ENCODE measurements around the gene APBB2.
A peak's percentile ranks its signal among the peaks of the same experiment; 100 is the strongest.

APBB2 gene

DNA sequence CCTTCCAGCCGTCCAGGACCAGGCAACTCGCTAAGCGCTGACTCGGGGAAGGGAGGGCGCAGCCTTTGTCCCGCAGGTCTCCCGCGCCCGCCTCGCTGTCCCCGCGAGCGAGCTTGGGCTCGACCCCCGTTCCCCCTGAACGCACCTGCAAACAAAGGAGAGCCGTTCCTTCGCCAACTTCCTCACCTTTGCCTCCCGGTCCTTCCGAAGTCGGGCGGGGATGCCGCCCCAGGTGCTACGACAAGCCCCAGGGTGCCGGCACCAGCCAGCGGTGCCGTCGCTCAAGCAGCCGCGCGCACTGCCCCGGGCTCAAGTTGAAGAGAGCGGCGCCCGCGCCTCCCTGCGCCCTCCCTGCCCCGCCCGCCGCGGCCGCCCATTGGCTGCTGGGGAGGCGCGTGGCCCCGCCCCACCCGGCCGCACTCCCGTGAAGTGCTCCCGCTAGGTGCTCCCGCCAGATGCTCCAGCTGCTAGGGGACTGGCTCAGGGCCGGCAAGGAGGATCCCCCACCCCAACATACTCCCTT, 357.4 kb downstream of the APBB2 start:
- peak in 1 of 2 experiments; percentile 24 for DNase-seq (ENCODE audit: low read depth in 2 of 2)

- DNase-seq (ENCODE audit: low read depth in 2 of 2): no peak
These were observed 358.0 kb downstream of the APBB2 start for GRCh38 chr4:40856277-40856839.

- DNase-seq (ENCODE audit: low read depth in 2 of 2): no peak
These were observed 363.8 kb downstream of the APBB2 start for GRCh38 chr4:40850496-40850895.

DNA sequence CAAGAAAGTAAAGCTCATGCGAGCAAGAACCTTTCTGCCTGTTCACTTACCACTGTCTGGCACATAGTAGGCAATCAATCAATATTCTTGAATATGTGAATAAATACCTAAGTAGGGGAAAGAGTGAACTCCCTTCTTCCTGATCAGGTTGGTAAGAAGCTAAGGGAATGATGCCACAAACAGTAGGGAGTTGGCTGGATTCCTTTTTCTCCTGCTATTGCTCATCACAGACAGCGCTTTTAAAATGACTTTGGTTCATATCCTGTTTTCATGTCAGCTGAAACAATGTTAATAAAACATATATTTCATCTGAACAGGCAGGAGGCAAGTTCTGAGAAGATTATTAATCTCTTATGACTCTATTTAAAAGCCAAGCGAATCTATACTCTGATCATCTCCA, 365.4 kb downstream of the APBB2 start:
- DNase-seq (ENCODE audit: low read depth in 2 of 2): no peak

DNA sequence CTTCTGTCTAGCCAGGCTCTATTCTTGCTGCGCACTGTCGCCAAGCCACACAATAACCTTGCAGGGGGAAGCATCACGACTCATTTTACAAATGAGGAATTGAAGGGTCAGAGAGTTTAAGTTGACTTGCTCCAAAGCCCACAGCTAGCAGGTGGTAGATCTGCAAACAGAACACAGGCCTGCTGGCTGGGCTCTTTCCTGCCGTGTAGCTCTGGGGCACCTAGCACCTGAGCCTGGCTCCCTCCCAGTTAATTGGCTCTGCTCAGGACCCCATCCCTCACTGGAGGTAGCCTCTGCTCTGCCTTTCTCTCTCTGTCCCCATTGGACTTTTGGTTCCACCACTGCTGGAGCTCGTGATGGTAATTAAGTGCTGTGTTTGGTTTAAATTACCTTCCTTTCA, 366.1 kb downstream of the APBB2 start:
- DNase-seq (ENCODE audit: low read depth in 2 of 2): no peak

DNA sequence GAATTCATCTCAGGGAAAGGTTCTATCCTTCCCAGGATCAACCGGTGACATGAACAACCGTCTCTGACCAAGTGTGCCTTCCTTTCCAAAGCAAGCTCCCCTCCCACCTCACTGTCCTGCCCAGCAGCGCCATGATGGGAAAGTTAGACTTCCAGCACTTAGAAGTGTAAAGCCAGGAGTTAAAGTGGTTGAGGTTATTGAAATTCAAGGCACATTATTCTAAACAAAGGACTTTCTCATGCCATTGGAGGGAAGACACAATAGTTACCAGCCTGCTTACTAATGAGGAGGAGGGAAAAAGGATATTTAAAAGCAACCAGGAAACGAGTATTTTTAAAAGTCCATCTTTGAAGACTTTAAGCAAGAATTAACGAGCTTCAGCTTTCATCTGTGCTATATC, 367.8 kb downstream of the APBB2 start:
- no peak for DNase-seq (ENCODE audit: low read depth in 2 of 2)

- no peak for DNase-seq (ENCODE audit: low read depth in 2 of 2)
These were observed 369.0 kb downstream of the APBB2 start for GRCh38 chr4:40845154-40845835.

- no peak for DNase-seq (ENCODE audit: low read depth in 2 of 2)
These were observed 370.1 kb downstream of the APBB2 start for GRCh38 chr4:40844261-40844660.

DNA sequence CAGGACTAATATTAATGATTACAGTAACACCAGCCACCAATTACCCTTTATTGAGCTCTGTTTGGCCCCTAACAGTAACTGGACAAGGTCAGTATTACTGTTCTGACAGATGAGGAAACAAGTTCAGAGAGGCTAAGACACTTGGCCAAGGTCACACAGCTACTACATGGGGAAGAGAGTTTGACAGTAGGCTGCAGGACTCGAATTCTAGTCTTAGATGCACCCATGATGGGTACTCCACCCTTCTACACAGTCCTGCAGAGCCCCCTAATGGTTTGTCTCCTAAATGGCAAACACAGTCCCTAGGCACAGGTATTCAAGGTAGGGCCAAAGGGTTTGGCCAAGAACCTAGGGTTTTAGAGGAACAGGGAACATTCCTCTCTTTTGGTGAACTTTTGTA, 370.6 kb downstream of the APBB2 start:
- DNase-seq (ENCODE audit: low read depth in 2 of 2): no peak

GRCh38 chr4:40842725-40843423, 371.5 kb downstream of the APBB2 start:
- DNase-seq (ENCODE audit: low read depth in 2 of 2): no peak

GRCh38 chr4:40842318-40842717, 372.0 kb downstream of the APBB2 start:
- DNase-seq (ENCODE audit: low read depth in 2 of 2): no peak

DNA sequence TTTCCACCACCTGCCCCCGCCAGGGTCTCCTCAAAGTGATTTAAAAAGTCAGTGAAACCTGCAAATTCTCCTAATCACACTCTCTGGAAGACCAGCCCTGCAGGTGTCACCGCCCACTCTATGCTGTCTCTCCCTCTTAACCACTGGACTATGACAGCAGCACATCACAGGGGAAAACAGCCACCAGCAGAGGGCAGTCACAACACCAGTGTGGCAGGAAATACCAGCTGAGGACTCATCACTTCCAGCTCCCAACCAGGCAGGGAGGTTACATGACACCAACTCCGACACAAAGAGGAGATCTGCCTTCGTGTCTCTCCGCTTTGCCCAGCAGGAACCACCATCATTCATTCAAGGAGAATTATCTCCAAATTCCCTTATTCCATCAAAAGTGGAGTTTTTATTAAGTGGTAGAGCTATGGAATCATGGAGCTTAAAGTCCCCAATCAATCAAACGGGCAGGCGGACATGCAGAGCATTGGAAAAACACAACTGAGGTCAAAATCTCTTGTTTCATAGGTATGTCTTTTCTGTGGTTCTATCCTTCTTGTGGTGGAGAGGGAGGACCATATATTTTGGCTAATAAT, 373.3 kb downstream of the APBB2 start:
- DNase-seq (ENCODE audit: low read depth in 2 of 2): peak; percentile 40 to 49

DNA sequence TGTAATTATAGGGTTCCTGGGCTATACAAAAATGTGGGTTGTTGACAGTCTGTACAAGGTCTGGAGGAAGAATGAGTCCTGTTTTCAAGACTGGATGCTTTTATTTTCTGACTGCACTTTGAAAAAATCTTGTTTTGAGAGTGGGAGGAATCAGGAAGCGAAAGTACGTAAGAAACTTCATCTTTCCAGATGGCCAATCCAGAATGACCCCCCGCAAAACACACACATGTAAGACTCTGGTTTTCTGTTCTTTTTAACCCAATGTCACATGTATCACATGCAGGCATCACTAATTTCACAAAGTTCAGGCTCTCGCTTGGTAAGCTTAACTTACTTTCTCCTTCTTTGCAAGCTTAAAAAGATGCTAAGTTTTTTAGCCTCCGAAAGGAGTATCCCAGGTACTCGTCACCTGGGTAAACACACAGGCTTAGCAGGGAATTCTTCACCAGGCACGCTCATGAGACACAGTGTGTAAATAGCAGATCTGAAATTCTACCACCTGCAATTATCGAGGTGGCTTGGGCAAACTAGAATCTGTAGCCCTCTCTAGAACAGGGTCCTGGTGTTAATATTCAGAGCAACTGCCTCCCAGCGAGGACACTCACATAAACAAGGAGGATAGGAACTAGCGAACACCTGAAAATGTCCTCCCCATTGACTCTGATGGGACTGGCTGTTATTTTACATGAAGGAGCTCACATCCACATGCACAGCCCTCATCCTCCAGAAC, 373.9 kb downstream of the APBB2 start:
- no peak for DNase-seq (ENCODE audit: low read depth in 2 of 2)

GRCh38 chr4:40838742-40839141, 375.6 kb downstream of the APBB2 start:
- no peak for DNase-seq (ENCODE audit: low read depth in 2 of 2)

DNA sequence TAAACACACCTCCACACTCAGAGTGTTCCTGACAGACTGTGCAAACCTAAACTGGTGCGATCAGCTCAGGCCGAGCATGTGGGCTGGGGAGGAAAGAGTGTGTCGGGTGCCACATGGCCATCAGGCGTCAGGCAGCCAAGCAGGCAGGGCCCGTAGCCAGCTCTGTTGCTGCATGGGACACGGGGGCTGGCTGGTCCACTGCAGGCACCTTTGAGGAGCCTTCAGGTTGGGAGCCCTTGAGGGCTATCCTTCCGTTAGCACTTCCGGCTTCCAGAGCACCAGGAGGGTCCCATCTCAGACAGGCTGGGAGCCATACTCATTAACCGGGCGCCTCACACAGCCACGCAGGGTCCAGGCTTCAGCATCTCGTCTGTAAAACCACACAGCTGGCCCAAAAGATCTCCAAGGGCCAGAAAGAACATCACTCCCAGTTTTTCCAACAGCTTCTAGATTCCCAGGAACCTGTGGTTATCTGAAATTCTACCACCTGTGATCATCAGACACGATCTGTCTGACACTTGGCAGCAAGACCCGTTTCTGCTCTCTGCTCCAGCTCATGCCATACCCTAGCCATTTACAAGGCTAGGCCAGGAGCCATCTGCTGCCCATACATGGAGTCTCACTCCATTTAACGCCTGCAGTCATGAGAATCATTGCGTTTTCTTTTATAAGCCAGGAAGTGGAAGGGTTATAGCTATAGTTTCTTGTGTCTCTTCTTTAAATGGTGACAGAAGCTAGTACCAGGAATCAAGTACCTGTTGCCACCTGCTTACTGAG, 377.1 kb downstream of the APBB2 start:
- no peak for DNase-seq (ENCODE audit: low read depth in 2 of 2)

DNA sequence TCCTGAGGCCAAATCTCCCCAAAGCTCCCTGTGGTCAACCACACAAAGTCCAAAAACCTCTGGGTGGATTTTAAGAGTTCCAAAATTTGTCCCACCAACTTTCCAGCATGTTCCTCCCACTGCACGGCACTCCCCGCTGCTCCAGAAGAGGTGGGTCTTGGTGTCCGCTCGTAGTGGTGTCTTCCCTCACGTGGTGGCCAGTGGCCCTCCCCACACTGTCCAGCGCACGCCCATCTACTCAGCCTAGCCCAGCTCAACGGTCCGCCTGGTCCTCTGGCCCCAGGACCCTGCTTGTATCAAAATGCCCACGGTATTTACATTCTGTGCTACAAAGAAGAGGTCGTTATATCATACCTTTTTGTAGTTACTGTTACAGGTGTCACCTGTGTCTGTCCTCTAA, 381.1 kb downstream of the APBB2 start:
- DNase-seq (ENCODE audit: low read depth in 2 of 2): no peak

DNA sequence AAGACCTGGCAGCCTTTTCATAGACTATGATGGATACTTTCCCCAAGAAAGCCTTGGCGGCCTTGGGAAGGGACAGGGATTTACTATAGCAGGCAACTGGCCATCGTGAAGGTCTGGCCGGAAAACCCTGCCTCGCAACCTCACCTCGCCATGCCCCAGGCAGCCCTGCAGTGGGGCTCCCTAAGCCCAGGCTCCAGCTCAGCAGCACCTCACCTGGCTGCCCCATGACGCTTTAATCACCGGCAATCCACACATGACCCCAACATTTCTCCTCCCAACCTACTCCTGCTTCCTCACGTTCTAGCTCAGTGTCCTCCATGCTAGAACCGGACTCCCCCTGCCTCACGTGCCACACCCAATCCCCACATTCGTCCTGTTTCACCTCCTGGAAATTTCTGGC, 382.2 kb downstream of the APBB2 start:
- DNase-seq (ENCODE audit: low read depth in 2 of 2): no peak

DNA sequence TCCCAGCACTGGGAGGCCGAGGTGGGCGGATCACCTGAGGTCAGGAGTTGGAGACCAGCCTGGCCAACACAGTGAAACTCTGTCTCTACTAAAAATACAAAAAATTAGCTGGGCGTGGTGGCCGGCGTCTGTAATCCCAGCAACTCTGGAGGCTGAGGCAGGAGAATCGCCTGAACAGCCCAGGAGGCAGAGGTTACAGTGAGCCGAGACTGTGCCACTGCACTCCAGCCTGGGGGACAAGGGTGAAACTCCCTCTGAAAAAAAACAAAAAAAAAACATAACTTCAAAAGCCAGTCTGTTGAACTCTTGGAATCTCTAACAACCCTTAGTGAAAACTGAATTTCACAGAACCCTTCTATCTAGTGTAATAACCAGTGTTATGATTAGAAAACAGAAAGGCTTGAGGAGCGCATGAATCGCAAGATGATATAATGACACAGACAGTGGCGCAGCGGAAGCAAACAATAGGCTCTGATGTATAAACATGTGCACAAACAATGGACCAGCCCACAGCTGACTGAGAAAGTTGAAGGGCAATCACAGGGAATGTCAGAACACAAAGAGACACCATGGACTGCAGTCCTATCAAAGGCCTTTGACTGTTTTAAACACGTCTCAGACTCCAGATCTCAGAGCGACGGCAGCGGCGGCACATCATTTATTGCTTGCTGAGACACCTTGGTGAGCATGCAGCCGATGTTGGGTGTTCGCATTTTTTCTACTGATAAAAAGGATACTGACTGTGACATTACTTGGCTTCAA, 383.0 kb downstream of the APBB2 start:
- no peak for DNase-seq (ENCODE audit: low read depth in 2 of 2)

GRCh38 chr4:40829586-40829985, 384.8 kb downstream of the APBB2 start:
- no peak for DNase-seq (ENCODE audit: low read depth in 2 of 2)

DNA sequence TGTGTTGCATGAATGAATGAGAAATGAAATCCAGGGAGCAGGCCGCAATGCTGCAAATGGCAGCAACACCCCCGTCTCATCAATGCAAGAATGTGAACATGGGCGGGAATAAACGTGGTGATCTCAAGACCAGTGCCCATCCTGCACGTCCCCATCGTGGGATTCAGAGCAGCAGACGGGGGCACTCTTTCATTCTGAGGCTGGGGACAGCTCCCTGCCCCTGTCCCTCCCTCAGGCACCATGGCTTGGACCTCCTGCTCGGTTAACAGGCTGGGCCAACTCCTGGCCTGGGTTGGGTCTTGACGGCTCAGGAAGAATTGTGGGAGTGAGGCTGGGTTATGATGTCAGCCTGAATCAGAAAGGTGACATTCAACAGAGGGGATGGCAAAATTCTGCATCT, 385.7 kb downstream of the APBB2 start:
- no peak for DNase-seq (ENCODE audit: low read depth in 2 of 2)

Data from fibroblast of skin of left biceps (primary cell).